NCI-H2081 treated with DMSO at 0.1 percent for 48 hours (cell line): ENCODE data around the gene LHPP.

Experiments used
- DNase-seq: peaks from one replicate; lab custom pipeline; 2025; lab: John Stamatoyannopoulos, UW

Gene LHPP

GRCh38 chr10:124447751-124448466 lies 13.7 kb upstream of the LHPP start:
- DNase-seq = no peak

- DNase-seq = no peak
Measured at GRCh38 chr10:124448696-124449169, 12.9 kb upstream of the LHPP start.

DNA sequence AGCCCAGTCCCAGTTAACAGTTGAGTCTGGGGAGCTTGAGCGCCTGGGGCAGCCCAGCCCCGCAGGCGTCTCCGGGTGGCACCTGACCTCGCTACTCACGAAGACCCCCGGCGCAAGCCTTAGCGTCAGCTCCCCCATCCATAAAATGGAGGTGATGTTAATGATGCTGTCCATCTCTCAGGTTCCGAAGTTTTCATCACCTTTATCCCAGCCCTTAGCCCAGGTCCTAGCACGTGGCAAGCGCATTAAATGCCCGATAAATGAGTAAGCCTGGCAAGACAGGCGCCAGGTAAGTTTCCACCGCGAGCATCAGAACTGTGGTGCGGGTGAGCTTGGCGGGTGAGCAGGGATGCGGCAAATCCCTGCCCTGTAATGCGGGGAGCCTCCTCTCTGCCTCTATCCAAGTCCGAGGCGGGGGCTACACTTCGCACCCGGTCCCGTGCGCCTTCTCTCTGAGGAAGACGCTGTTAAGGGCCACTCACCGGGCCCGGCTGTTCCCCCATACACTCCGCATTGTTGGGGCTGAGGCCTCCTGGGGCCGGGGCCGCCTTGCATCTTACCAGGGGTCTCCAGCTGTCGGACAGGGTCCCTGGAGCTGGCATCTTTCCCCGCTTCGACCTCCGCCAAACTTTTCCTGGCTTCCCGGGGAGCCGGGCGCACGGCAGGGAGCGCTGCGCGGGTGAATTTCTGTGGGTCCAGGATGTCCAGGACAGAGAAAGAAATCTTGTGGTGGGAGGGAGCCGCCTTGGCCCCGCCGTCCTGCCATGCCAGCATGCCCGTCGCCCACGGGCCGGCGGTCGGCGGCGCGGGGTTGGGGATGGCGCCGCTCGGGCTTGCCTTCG lies 12.2 kb upstream of the LHPP start:
- no peak for DNase-seq

GRCh38 chr10:124450012-124450782 lies 11.4 kb upstream of the LHPP start, which contains the start of gene NKX1-2:
Gene NKX1-2 (minus strand): TSS chr10:124450035. CDS start chr10:124449943, 92 bp downstream.
- DNase-seq = no peak

DNA sequence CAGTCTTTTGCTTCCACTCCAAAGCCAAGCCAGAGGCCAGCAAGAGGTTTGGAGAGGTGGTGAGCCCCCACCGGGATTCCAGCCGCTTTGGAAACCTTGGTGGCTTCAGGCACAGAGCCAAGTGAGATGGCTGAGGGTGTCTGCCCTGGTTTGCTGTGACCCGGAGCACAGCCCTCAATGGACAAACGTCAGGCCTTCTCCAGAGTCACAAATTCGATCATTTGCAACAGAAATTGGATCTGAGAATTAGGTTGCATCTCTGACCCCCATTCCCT lies 10.9 kb upstream of the LHPP start:
- DNase-seq = no peak

- DNase-seq = no peak
Measured at GRCh38 chr10:124451276-124451675, 10.3 kb upstream of the LHPP start.

- DNase-seq = no peak
Measured at GRCh38 chr10:124453960-124454610, 7.5 kb upstream of the LHPP start.

GRCh38 chr10:124455441-124455840 lies 6.2 kb upstream of the LHPP start:
- DNase-seq = no peak

GRCh38 chr10:124458473-124458872 lies 3.1 kb upstream of the LHPP start:
- DNase-seq = no peak

GRCh38 chr10:124458889-124459288 lies 2.7 kb upstream of the LHPP start:
- DNase-seq = no peak

- no peak for DNase-seq
Measured at GRCh38 chr10:124459395-124459794, 2.2 kb upstream of the LHPP start.

DNA sequence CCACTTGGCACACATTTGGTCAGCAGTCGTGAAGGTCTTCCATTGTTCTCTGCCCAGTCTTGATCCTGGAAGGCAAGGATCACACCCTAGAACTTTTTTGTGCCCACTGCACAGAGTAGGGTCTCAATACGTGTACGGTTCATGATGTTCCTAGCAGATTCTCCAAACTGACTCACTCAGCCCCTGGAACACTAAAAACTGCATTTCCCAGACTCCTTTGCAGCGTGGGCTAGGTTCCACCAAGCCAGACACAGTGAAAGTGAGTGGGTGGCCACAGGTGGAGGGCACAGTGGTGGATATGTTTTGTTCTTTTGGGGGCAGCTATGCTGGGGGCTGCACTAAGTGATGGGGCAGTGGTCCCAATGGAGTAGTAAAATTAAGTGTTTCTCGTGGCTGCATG lies 1.5 kb upstream of the LHPP start:
- DNase-seq = no peak

DNA sequence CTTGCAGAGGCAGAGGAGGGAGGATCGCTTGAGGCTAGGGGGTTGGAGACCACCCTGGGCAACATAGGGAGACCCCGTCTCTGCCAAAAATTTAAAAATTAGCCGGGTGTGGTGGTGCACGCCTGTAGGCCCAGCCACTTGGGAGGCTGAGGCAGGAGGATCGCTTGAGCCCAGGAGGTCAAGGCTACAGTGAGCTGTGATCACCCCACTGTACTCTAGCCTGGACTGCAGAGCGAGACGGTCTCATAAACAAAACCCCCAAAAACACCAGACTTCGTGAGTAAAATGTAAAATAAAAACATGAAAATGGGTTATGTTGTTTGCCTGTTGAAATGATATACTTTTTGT lies 699 bp downstream of the LHPP start:
- no peak for DNase-seq

DNA sequence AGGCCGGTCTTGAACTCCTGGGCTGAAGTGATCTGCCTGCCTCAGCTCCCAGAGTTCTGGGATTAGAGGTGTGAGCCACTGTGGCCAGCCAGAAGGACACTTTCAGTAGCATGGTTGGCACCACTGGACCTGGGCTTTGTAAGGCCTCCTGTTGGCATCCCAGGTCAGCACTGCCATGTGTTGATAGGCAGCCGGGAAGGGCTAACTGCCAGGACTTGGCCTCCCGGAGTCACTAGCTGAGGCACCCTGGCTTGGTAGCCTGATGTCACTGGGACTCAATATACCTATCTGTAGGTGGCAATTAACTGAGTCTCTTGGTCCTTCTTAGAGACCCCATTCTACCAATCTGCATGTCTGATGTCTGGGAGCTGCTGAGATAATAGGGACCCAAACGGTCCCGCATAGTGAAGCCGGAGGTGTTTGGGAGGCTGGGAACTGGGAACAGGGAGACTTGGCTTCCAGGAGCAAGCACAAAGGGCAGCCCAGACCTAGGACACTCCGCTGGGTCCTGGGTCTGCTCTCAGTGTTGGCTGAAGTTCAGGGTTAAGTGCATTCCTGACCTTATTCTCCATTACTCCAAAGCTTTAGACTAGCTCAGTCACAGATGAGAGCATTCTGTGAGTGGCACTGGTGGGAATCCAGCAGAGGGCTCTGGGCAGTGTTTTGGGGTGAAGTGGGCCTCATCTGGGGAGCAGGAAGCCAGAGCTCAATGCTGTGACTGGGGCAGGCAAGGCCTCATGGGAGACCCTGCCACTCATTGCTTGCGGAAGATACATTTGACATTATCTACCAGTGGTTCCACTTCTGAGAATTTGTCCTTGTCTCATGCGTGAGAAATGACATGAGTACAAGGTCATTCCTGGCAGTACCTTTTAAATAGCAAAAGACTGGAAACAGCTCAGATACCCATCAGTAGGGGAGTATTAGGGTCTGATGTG lies 2.7 kb downstream of the LHPP start:
- DNase-seq = no peak

DNA sequence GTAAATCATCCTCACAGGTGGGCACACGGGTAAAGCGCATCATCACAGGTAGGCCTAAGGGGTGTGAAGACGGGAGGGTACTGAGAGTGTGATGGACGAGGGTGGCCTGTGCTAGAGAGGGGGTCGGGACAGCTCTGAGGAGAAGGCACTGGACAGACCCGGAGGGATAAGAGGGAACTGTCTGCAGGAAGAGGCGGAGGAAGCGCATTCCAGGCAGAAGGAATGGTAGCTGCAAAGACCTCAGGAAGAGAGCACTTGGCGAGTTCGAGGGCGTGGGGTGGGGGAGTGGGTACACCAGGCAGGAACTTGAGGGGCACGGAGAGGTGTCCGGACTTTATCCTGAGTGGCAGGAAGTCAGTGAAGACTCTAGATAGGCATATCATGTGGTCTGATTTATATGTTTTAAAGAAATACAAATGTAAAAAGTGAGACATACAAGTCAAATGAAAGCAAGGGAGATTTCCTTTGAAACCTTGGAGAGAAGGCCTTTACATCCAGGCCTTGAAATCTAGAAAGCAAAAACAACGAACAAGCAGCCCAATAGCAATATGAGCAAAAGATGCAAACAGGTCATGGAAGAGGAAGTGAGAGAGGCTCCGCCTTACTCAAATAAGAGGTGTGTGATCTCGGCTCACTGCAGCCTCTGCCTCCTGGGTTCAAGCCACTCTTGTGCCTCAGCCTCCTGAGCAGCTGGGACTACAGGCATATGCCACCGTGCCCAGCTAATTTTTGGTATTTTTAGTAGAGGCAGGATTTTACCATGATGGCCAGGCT lies 3.6 kb downstream of the LHPP start:
- DNase-seq = no peak

GRCh38 chr10:124465777-124466488 lies 4.3 kb downstream of the LHPP start:
- DNase-seq = no peak

DNA sequence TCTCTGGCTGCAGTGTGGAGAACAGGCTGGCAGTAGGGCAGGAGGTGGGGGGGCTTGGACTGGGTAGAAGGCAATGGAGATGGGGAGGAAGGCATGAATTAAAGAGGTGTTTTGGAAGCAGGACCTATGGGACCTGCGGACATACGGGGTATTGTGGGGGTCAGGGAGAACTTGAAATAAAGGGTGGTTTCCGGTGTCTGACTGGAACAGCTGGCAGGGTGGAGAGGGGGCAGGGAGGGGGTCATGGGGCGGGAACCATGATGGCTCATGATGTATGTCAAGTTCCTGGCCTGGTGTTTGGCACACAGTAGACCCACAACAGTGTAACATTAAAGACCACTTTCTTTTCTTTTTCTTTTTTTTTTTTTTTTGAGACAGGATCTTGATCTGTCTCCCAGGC lies 5.5 kb downstream of the LHPP start:
- no peak for DNase-seq

GRCh38 chr10:124468624-124469023 lies 7.0 kb downstream of the LHPP start:
- DNase-seq = no peak

GRCh38 chr10:124469956-124470484 lies 8.4 kb downstream of the LHPP start:
- no peak for DNase-seq
